HCT116 (cell line): ENCODE data around the gene SPRED3. TPM values are rescaled to one million over a fixed set of nuclear protein-coding genes. Genes with fewer than 3 reads are reported as not detected.

Experiments
- ATAC-seq: fragments of 200-7000 bp; cut with Tn5 transposase; 2 replicates; pipeline ENCODE4 v1.9.1; 2020; ENCODE audit warnings: mild to moderate bottlenecking, moderate library complexity
- BruUV-seq: library from RNA; stranded (reverse); fragments of 400-500 nt; replicated peaks from 2 replicates; lab custom pipeline; 2021; lab: Mats Ljungman, UMichigan
- CTCF ChIA-PET: fragments of 300-600 bp; sonication (Branson Sonifier 250); formaldehyde crosslinking; loops from one replicate; lab custom pipeline; 2021; ENCODE audit warnings: antibody characterized with exemption; lab: Charles Lee
- POLR2A ChIA-PET: fragments of 300-600, 350-600 bp; sonication (Branson Sonifier 250); formaldehyde crosslinking; loops from one replicate; lab custom pipeline; 2021; ENCODE audit warnings: antibody characterized with exemption; lab: Charles Lee
- RAD21 ChIA-PET, 2 experiments: fragments of 300-600 bp; sonication (Branson Sonifier 250); formaldehyde crosslinking; loops; one replicate each; lab custom pipeline; 2023; ENCODE audit warnings: low total read pairs in 2 of 2; ENCODE audit not compliant: uncharacterized antibody in 2 of 2, unreplicated experiment in 2 of 2, low non-redundant PET in 1 of 2; lab: Charles Lee
- DNase-seq: peaks from one replicate; pipeline ENCODE4 v3.0.0-alpha.2; 2010; ENCODE audit warnings: low read depth, low spot score
- H2AFZ ChIP-seq: fragments of 200-600 bp; shearing (Covaris generic), sonication (generic); 2 replicates; pipeline ENCODE4 v1.6.1; 2017; ENCODE audit warnings: low read depth, mixed run types, mixed read lengths, antibody characterized with exemption, low read length; ENCODE audit not compliant: poor library complexity, severe bottlenecking
- H3K27ac ChIP-seq: 2 replicates; pipeline ENCODE4 v1.5.1; 2012; ENCODE audit warnings: low read depth, low read length
- H3K27me3 ChIP-seq: fragments of 200-600 bp; sonication (generic); 2 replicates; pipeline ENCODE4 v1.6.1; 2016; ENCODE audit warnings: mixed run types, low read length, mixed read lengths; ENCODE audit not compliant: insufficient read depth
- H3K36me3 ChIP-seq, 2 experiments: fragments of 200-500 bp in 1 of 2; fragments of 200-600 bp in 1 of 2; sonication (Bioruptor generic) in 1 of 2; sonication (generic) in 1 of 2; 2 replicates each; pipeline versions ENCODE4 v1.5.1 to v1.6.1; 2014 to 2016; ENCODE audit warnings: low read length in 2 of 2, inconsistent platforms in 1 of 2, mixed read lengths in 1 of 2, mixed run types in 1 of 2; ENCODE audit not compliant: insufficient read depth in 2 of 2, control insufficient read depth in 1 of 2
- H3K4me1 ChIP-seq, 2 experiments: fragments of 200-600 bp in 1 of 2; sonication (generic) in 1 of 2; 2 replicates each; pipeline versions ENCODE4 v1.5.1 to v1.6.1; 2012 to 2017; ENCODE audit warnings: low read length in 2 of 2, inconsistent platforms in 1 of 2, mild to moderate bottlenecking in 1 of 2, mixed read lengths in 1 of 2, mixed run types in 1 of 2, moderate library complexity in 1 of 2; ENCODE audit not compliant: insufficient read depth in 2 of 2, control insufficient read depth in 1 of 2
- H3K4me2 ChIP-seq: fragments of 200-600 bp; sonication (generic); 2 replicates; pipeline ENCODE4 v1.6.1; 2017; ENCODE audit warnings: mixed run types, low read length, mixed read lengths
- H3K4me3 ChIP-seq, 2 experiments: fragments of 200-600 bp in 1 of 2; sonication (generic) in 1 of 2; replicated peaks in 1 of 2; 2 replicates each; pipeline ENCODE4 v1.5.1; 2011 to 2016; ENCODE audit warnings: low read length in 2 of 2, control low read depth in 1 of 2, low read depth in 1 of 2, mild to moderate bottlenecking in 1 of 2, mixed read lengths in 1 of 2, mixed run types in 1 of 2
- H3K79me2 ChIP-seq: fragments of 200-600 bp; sonication (generic); 2 replicates; pipeline ENCODE4 v1.6.1; 2017; ENCODE audit warnings: mild to moderate bottlenecking, mixed run types, low read length, moderate library complexity, mixed read lengths; ENCODE audit not compliant: insufficient read depth
- H3K9ac ChIP-seq: fragments of 200-600 bp; sonication (generic); 2 replicates; pipeline ENCODE4 v1.6.1; 2016; ENCODE audit warnings: low read length, mixed read lengths
- H3K9me2 ChIP-seq: fragments of 200-600 bp; sonication (generic), shearing (Covaris generic); 2 replicates; pipeline ENCODE4 v1.6.1; 2017; ENCODE audit warnings: mixed run types, mild to moderate bottlenecking, moderate library complexity; ENCODE audit not compliant: insufficient read depth
- H3K9me3 ChIP-seq, 2 experiments: fragments of 200-500 bp in 1 of 2; fragments of 200-600 bp in 1 of 2; sonication (Bioruptor generic) in 1 of 2; sonication (generic) in 1 of 2; 2 replicates each; pipeline ENCODE4 v1.6.1; 2014 to 2017; ENCODE audit warnings: low read length in 2 of 2, mixed read lengths in 2 of 2, inconsistent platforms in 1 of 2, low read depth in 1 of 2, mild to moderate bottlenecking in 1 of 2, mixed run types in 1 of 2, moderate library complexity in 1 of 2; ENCODE audit not compliant: control insufficient read depth in 1 of 2, insufficient read depth in 1 of 2
- H4K20me1 ChIP-seq: fragments of 200-600 bp; sonication (generic), shearing (Covaris generic); 2 replicates; pipeline ENCODE4 v1.6.1; 2017; ENCODE audit warnings: mixed run types, mild to moderate bottlenecking, moderate library complexity; ENCODE audit not compliant: insufficient read depth
- CTCF ChIP-seq, 3 experiments: fragments of 200-600 bp in 1 of 3; sonication (generic) in 1 of 3; IDR thresholded peaks in 2 of 3; conservative IDR thresholded peaks in 1 of 3; 2 replicates each; pipeline ENCODE4 v1.5.1; 2012 to 2017; ENCODE audit warnings: low read depth in 2 of 3, low read length in 2 of 3, antibody characterized with exemption in 1 of 3, borderline replicate concordance in 1 of 3, control low read depth in 1 of 3, mild to moderate bottlenecking in 1 of 3, mixed read lengths in 1 of 3, mixed run types in 1 of 3, moderate library complexity in 1 of 3; ENCODE audit not compliant: insufficient read depth in 1 of 3
- EGR1 ChIP-seq: IDR thresholded peaks from 2 replicates; pipeline ENCODE4 v1.6.1; 2012; ENCODE audit warnings: low read depth
- EZH2 ChIP-seq: fragments of 200-600 bp; sonication (generic); IDR thresholded peaks from 2 replicates; pipeline ENCODE4 v1.6.1; 2017; ENCODE audit warnings: antibody characterized with exemption, mixed run types
- POLR2A ChIP-seq: IDR thresholded peaks from 2 replicates; pipeline ENCODE4 v1.7.0; 2011; ENCODE audit warnings: borderline replicate concordance; ENCODE audit not compliant: insufficient read depth, insufficient read length; ENCODE audit errors: extremely low read depth
- SIN3A ChIP-seq: IDR thresholded peaks from 2 replicates; pipeline ENCODE4 v1.6.1; 2012; ENCODE audit warnings: low read depth
- TCF7L2 ChIP-seq: IDR thresholded peaks from 2 replicates; pipeline ENCODE4 v1.7.0; 2011; ENCODE audit warnings: borderline replicate concordance, inconsistent platforms; ENCODE audit not compliant: insufficient read depth, insufficient read length; ENCODE audit errors: extremely low read depth
- ZFX ChIP-seq: fragments of 450-650 bp; IDR thresholded peaks from 2 replicates; pipeline ENCODE4 v1.6.1; 2017
- intact Hi-C: fragments of 100-400 bp; cut with micrococcal nuclease; formaldehyde crosslinking; loops from 2 replicates; pipeline ENCODE4 v1.10.0; 2022
- total RNA-seq: library from RNA; stranded (reverse); gene quantifications from one replicate; pipeline ENCODE4 v1.2.1, GENCODE V29; 2021; ENCODE audit not compliant: unreplicated experiment

SPRED3 gene
- total RNA-seq, 1 experiment from 2014 or later: 3.4 TPM

GRCh38 chr19:38374332-38375097 lies 14.0 kb upstream of the SPRED3 start, which contains the start of gene PSMD8 (continued):
- TF ChIP-seq CTCF (IDR thresholded peaks at IDR 0.05 in 2 of 3, conservative IDR thresholded peaks at IDR 0.05 in 1 of 3; ENCODE audit: borderline replicate concordance in 1 of 3, insufficient read depth in 1 of 3, low read depth in 2 of 3, low read length in 2 of 3): no peak
- peak; percentile 98 for TF ChIP-seq TCF7L2
- TF ChIP-seq POLR2A: peak; percentile 92
- TF ChIP-seq EZH2: no peak
- TF ChIP-seq EGR1: peak; percentile 84

- Histone ChIP-seq H3K9ac (peak overlapping the region; percentile 97), H2AFZ (no peak overlapping the region), H3K79me2 (peaks cover 47% of the 10 kb centered on the region), H3K27ac (peak overlapping the region; percentile 92), H3K4me3 (peak overlapping the region; percentile 97 to 98), H3K36me3 (peaks cover 19 to 20% of the 10 kb centered on the region in 2 experiments), H3K27me3 (no peaks in the 10 kb centered on the region), H3K4me1 (peaks cover 11 to 23% of the 10 kb centered on the region in 2 experiments), H3K9me2 (no peaks in the 10 kb centered on the region), H4K20me1 (no peaks in the 10 kb centered on the region), H3K4me2 (peak overlapping the region; percentile 92), H3K9me3 (no peaks in the 10 kb centered on the region)
- DNase-seq (no peak), ATAC-seq (peak; percentile 7; the same call in 1 of the 2 replicates)
- intact Hi-C loops: no loop called here
- RAD21 ChIA-PET: interaction anchor here (1.4 kb wide), 2 partner anchors 12 to 39 kb away, joined by 4 read pairs; partner anchors contain the start of genes CATSPERG (in 1 of the 2) and GGN (in 1 of the 2)
- TF ChIP-seq ZFX (peak; percentile 69; the same call in 1 of the 2 replicates), SIN3A (no peak)
- BruUV-seq: no TSS peak
- CTCF ChIA-PET: interaction anchor here (1.5 to 1.8 kb wide), 2 partner anchors 12 to 39 kb away, joined by 5 to 28 read pairs; partner anchors contain the start of gene CATSPERG
- POLR2A ChIA-PET: interaction anchor here (1.2 to 5.6 kb wide), 3 partner anchors 9 to 28 kb away, joined by 4 to 44 read pairs (median 12); partner anchors contain the start of genes FAM98C, GGN and SPRED3
Observed at GRCh38 chr19:38375098-38375493, 13.4 kb upstream of the SPRED3 start.
